ENCODE results near the gene EXD3. TPM values are rescaled to one million over a fixed set of nuclear protein-coding genes. Genes with fewer than 3 reads are reported as not detected.

EXD3 gene
- total and polyA plus RNA-seq, 9 of the 15 experiments (the other 6 are each of a cell fraction or from before 2014, with no cell fraction given), result 0.29 to 12.5 (median 3.9) TPM

DNA sequence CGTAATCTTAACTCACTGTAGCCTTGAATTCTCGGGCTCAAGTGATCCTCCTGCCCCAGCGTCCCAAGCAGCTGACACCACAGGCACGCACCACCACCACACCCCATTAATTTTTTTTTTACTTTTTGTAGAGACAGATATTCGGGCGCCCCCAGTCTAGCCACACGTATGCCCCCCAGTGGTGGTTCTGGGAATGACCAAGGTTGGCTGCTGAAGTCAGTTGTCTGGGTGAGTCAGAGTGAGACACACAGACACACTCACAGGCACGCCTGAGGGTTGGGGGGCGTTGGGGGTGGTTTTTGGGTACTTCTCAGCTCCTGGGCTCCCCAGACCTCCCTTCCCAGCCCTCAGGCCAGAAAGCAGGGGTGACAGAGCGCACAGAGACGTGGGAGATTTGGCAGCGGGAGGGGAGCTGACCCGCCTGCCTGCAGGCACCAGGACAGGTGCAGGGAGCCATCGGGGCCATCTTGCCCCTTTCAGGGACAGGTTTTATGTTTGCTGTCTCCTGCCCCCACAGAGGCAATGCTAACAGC is 22.4 kb upstream of the EXD3 start (continued):
- TF ChIP-seq L3MBTL2 (IDR thresholded peaks at IDR 0.05) (peak; percentile 39; the same call in 1 of the 2 replicates), RFX7 (CRISPR knock-in tag; IDR thresholded peaks at IDR 0.05) (no peak), CBX1 (IDR thresholded peaks at IDR 0.05; ENCODE audit: low read depth) (no peak), PYGO2 (tag; IDR thresholded peaks at IDR 0.05) (no peak), MYC (IDR thresholded peaks at IDR 0.05; ENCODE audit: low read depth, low read length) (0 out of 2 replicates have a peak, but pooled peaks have one; percentile 41), MYC (CRISPR knock-in tag; IDR thresholded peaks at IDR 0.05; ENCODE audit: borderline replicate concordance, low read depth) (no peak), ZNF239 (CRISPR knock-in tag; IDR thresholded peaks at IDR 0.05) (no peak), FOS (IDR thresholded peaks at IDR 0.05; ENCODE audit: extremely low read depth, insufficient read length) (no peak), SIN3A (IDR thresholded peaks at IDR 0.05; ENCODE audit: borderline replicate concordance in 2 of 2, control insufficient read depth in 1 of 2, low read depth in 2 of 2, low read length in 2 of 2) (0 out of 4 replicates have a peak, but pooled peaks of 1 of the 2 experiments have one; percentile 37), SRSF3 (IDR thresholded peaks at IDR 0.05; ENCODE audit: insufficient read depth, low read length) (no peak), ZBTB8A (IDR thresholded peaks at IDR 0.05; ENCODE audit: partially characterized antibody) (no peak), ZFP36 (IDR thresholded peaks at IDR 0.05; ENCODE audit: low read depth, low read length, partially characterized antibody) (no peak), EP400 (IDR thresholded peaks at IDR 0.05) (0 out of 2 replicates have a peak, but pooled peaks have one; percentile 11), ARHGAP35 (IDR thresholded peaks at IDR 0.05; ENCODE audit: partially characterized antibody) (no peak), EP300 (IDR thresholded peaks at IDR 0.05; ENCODE audit: low read length) (peak; percentile 19; the same call in 1 of the 2 replicates), MLLT1 (IDR thresholded peaks at IDR 0.05) (peak in 1 of 2 experiments; percentile 13; a peak in 1 of 4 replicates), NFIX (CRISPR knock-in tag; IDR thresholded peaks at IDR 0.05; ENCODE audit: low read depth) (no peak), CXXC5 (CRISPR knock-in tag; IDR thresholded peaks at IDR 0.05) (peak; percentile 30)
- TF ChIP-seq, protein P1, sequence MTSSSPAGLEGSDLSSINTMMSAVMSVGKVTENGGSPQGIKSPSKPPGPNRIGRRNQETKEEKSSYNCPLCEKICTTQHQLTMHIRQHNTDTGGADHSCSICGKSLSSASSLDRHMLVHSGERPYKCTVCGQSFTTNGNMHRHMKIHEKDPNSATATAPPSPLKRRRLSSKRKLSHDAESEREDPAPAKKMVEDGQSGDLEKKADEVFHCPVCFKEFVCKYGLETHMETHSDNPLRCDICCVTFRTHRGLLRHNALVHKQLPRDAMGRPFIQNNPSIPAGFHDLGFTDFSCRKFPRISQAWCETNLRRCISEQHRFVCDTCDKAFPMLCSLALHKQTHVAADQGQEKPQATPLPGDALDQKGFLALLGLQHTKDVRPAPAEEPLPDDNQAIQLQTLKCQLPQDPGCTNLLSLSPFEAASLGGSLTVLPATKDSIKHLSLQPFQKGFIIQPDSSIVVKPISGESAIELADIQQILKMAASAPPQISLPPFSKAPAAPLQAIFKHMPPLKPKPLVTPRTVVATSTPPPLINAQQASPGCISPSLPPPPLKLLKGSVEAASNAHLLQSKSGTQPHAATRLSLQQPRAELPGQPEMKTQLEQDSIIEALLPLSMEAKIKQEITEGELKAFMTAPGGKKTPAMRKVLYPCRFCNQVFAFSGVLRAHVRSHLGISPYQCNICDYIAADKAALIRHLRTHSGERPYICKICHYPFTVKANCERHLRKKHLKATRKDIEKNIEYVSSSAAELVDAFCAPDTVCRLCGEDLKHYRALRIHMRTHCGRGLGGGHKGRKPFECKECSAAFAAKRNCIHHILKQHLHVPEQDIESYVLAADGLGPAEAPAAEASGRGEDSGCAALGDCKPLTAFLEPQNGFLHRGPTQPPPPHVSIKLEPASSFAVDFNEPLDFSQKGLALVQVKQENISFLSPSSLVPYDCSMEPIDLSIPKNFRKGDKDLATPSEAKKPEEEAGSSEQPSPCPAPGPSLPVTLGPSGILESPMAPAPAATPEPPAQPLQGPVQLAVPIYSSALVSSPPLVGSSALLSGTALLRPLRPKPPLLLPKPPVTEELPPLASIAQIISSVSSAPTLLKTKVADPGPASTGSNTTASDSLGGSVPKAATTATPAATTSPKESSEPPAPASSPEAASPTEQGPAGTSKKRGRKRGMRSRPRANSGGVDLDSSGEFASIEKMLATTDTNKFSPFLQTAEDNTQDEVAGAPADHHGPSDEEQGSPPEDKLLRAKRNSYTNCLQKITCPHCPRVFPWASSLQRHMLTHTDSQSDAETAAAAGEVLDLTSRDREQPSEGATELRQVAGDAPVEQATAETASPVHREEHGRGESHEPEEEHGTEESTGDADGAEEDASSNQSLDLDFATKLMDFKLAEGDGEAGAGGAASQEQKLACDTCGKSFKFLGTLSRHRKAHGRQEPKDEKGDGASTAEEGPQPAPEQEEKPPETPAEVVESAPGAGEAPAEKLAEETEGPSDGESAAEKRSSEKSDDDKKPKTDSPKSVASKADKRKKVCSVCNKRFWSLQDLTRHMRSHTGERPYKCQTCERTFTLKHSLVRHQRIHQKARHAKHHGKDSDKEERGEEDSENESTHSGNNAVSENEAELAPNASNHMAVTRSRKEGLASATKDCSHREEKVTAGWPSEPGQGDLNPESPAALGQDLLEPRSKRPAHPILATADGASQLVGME (CRISPR knock-in tag; IDR thresholded peaks at IDR 0.05), result no peak
- TF ChIP-seq, protein P2, sequence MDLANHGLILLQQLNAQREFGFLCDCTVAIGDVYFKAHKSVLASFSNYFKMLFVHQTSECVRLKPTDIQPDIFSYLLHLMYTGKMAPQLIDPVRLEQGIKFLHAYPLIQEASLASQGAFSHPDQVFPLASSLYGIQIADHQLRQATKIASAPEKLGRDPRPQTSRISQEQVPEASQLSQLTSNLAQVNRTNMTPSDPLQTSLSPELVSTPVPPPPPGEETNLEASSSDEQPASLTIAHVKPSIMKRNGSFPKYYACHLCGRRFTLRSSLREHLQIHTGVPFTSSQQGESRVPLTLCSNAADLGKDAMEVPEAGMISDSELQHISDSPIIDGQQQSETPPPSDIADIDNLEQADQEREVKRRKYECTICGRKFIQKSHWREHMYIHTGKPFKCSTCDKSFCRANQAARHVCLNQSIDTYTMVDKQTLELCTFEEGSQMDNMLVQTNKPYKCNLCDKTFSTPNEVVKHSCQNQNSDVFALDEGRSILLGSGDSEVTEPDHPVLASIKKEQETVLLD (IDR thresholded peaks at IDR 0.05), result peak; percentile 29; the same call in 1 of the 2 replicates
